Common myeloid progenitor, CD34-positive (primary cell): ENCODE measurements around the gene CHRNB1.

ENCODE experiments used
- CTCF ChIA-PET: fragments of 350-600 bp; sonication (Branson Sonifier 250); formaldehyde crosslinking; loops from one replicate; lab custom pipeline; 2021; ENCODE audit warnings: antibody characterized with exemption; lab: Charles Lee
- POLR2A ChIA-PET: fragments of 350-600 bp; sonication (Branson Sonifier 250); formaldehyde crosslinking; loops from one replicate; lab custom pipeline; 2021; ENCODE audit warnings: antibody characterized with exemption; lab: Charles Lee
- DNase-seq, 3 donors: peaks; one replicate each; pipeline versions ENCODE4 v3.0.0 to v3.0.0-alpha.2; 2013
- H3K27ac ChIP-seq, 2 experiments: 1 replicate in 1 of 2; 2 replicates in 1 of 2; pipeline ENCODE4 v1.7.0; 2013; ENCODE audit warnings: inconsistent platforms in 2 of 2, low read length in 2 of 2, mild to moderate bottlenecking in 2 of 2, low read depth in 1 of 2, moderate library complexity in 1 of 2; ENCODE audit not compliant: severe bottlenecking in 2 of 2, insufficient read depth in 1 of 2, poor library complexity in 1 of 2
- H3K27me3 ChIP-seq, 5 experiments: replicated peaks in 2 of 5; 1 replicate in 3 of 5; 2 replicates in 2 of 5; pipeline versions ENCODE4 v1.6.1 to v1.7.0; 2013; ENCODE audit warnings: low read length in 4 of 5, mild to moderate bottlenecking in 2 of 5, moderate library complexity in 2 of 5, inconsistent platforms in 1 of 5; ENCODE audit not compliant: insufficient read depth in 5 of 5, control insufficient read depth in 4 of 5
- H3K36me3 ChIP-seq, 4 experiments: 1 replicate in 2 of 4; 2 replicates in 2 of 4; pipeline versions ENCODE4 v1.6.1 to v1.7.0; 2013; ENCODE audit warnings: low read length in 3 of 4, control low read depth in 1 of 4, mild to moderate bottlenecking in 1 of 4; ENCODE audit not compliant: control insufficient read depth in 4 of 4, insufficient read depth in 4 of 4
- H3K4me1 ChIP-seq, 4 experiments: 1 replicate in 3 of 4; 2 replicates in 1 of 4; pipeline versions ENCODE4 v1.6.1 to v1.7.1; 2013; ENCODE audit warnings: low read length in 3 of 4, mild to moderate bottlenecking in 3 of 4, control low read depth in 1 of 4, inconsistent platforms in 1 of 4, moderate library complexity in 1 of 4; ENCODE audit not compliant: control insufficient read depth in 4 of 4, insufficient read depth in 4 of 4; ENCODE audit errors: control extremely low read depth in 1 of 4
- H3K4me3 ChIP-seq, 7 experiments: 1 replicate in 4 of 7; 2 replicates in 3 of 7; pipeline versions ENCODE4 v1.5.1 to v1.7.0; 2013; ENCODE audit warnings: mild to moderate bottlenecking in 7 of 7, low read length in 6 of 7, moderate library complexity in 6 of 7, inconsistent platforms in 2 of 7, low read depth in 2 of 7, control low read depth in 1 of 7; ENCODE audit not compliant: insufficient read depth in 4 of 7, control insufficient read depth in 1 of 7; ENCODE audit errors: extremely low read depth in 1 of 7
- H3K9me3 ChIP-seq, 5 experiments: 1 replicate in 4 of 5; 2 replicates in 1 of 5; pipeline versions ENCODE4 v1.6.1 to v1.7.1; 2013; ENCODE audit warnings: low read length in 4 of 5, mild to moderate bottlenecking in 2 of 5, inconsistent platforms in 1 of 5, low read depth in 1 of 5, moderate library complexity in 1 of 5; ENCODE audit not compliant: control insufficient read depth in 4 of 5, insufficient read depth in 2 of 5; ENCODE audit errors: control extremely low read depth in 1 of 5
- WGBS: methylation state at CpG from one replicate; pipeline ENCODE4 v1.1.5; 2013; ENCODE audit not compliant: insufficient coverage; 5-methylcytosine and 5-hydroxymethylcytosine counted together

Gene CHRNB1

GRCh38 chr17:7484919-7485377 is 40.1 kb downstream of the CHRNB1 start:
- Histone ChIP-seq H3K27me3 (no peaks in the 10 kb centered on the region), H3K4me1 (peaks cover 12 to 56% (median 42%) of the 10 kb centered on the region in 4 experiments), H3K9me3 (no peaks in the 10 kb centered on the region), H3K4me3 (peak overlapping the region; percentile 54 to 97 (median 80)), H3K36me3 (peaks cover 0 to 10% (median 2%) of the 10 kb centered on the region in 4 experiments), H3K27ac (peak overlapping the region in 1 of 2 experiments; percentile 100)
- DNase-seq = no peak
- ChIA-PET POLR2A (interaction anchor here (0.5 to 2.5 kb wide), 18 partner anchors 9 to 156 kb away, joined by 3 to 28 read pairs (median 6); partner anchors contain the start of genes CHRNB1, FGF11, PLSCR3 and TMEM102), CTCF (interaction anchor here (0.9 to 5.0 kb wide), 7 partner anchors 9 to 129 kb away, joined by 3 to 27 read pairs (median 4); partner anchors contain the start of gene TMEM102)
- 0% methylated on average over 10 of the region's 19 CpGs for WGBS

- CTCF ChIA-PET = interaction anchor here (0.9 to 5.0 kb wide), 5 partner anchors 11 to 74 kb away, joined by 5 to 27 read pairs (median 6); partner anchors contain the start of gene TMEM102
- Histone ChIP-seq H3K36me3 (peaks cover 0 to 15% (median 2%) of the 10 kb centered on the region in 4 experiments), H3K4me3 (peak overlapping the region in 5 of 7 experiments; percentile 12 to 88 (median 52)), H3K27me3 (no peaks in the 10 kb centered on the region), H3K27ac (peak overlapping the region in 1 of 2 experiments; percentile 65), H3K4me1 (peaks cover 12 to 48% (median 37%) of the 10 kb centered on the region in 4 experiments), H3K9me3 (no peaks in the 10 kb centered on the region)
- no peak for DNase-seq
- POLR2A ChIA-PET = interaction anchor here (0.6 to 1.2 kb wide), 4 partner anchors 15 to 74 kb away, joined by 3 read pairs; no protein-coding TSS in a partner anchor
- WGBS = 89% methylated on average over 1 of the region's 3 CpGs
These were observed 41.3 kb downstream of the CHRNB1 start for GRCh38 chr17:7486181-7486580.

- Histone ChIP-seq H3K36me3 (peaks cover 4 to 35% (median 13%) of the 10 kb centered on the region in 4 experiments), H3K9me3 (no peaks in the 10 kb centered on the region), H3K4me3 (no peak overlapping the region), H3K27me3 (no peaks in the 10 kb centered on the region), H3K4me1 (peaks cover 10 to 30% (median 20%) of the 10 kb centered on the region in 4 experiments), H3K27ac (no peak overlapping the region)
- CTCF ChIA-PET = interaction anchor here (0.7 to 1.5 kb wide), 3 partner anchors 14 to 310 kb away, joined by 3 to 5 read pairs (median 3); no protein-coding TSS in a partner anchor
- DNase-seq = no peak
- 84% methylated on average over 8 of the region's 8 CpGs for WGBS
- POLR2A ChIA-PET = no interaction called here
These were observed 45.3 kb downstream of the CHRNB1 start for GRCh38 chr17:7490144-7490543.

- Histone ChIP-seq H3K4me3 (no peak overlapping the region), H3K9me3 (no peaks in the 10 kb centered on the region), H3K4me1 (peaks cover 0 to 18% (median 9%) of the 10 kb centered on the region in 4 experiments), H3K27ac (peak overlapping the region in 1 of 2 experiments; percentile 19), H3K27me3 (no peaks in the 10 kb centered on the region), H3K36me3 (peaks cover 4 to 50% (median 25%) of the 10 kb centered on the region in 4 experiments)
- CTCF ChIA-PET = interaction anchor here (0.8 to 1.9 kb wide), 4 partner anchors 24 to 69 kb away, joined by 3 to 7 read pairs (median 3); no protein-coding TSS in a partner anchor
- WGBS = no CpG with 5 or more reads among the region's 1 CpG
- POLR2A ChIA-PET = no interaction called here
- DNase-seq = no peak
These were observed 46.7 kb downstream of the CHRNB1 start for GRCh38 chr17:7491583-7491982.

- no peak for DNase-seq
- Histone ChIP-seq H3K36me3 (peaks cover 13 to 65% (median 45%) of the 10 kb centered on the region in 4 experiments), H3K9me3 (no peaks in the 10 kb centered on the region), H3K4me1 (peaks cover 0 to 2% (median under 1%) of the 10 kb centered on the region in 4 experiments), H3K27me3 (no peaks in the 10 kb centered on the region), H3K4me3 (no peak overlapping the region), H3K27ac (no peak overlapping the region)
- WGBS = 100% methylated on average over 2 of the region's 3 CpGs
- ChIA-PET CTCF (interaction anchor here (1.0 to 2.5 kb wide), 6 partner anchors 9 to 58 kb away, joined by 3 to 10 read pairs (median 5); partner anchors contain the start of gene TMEM102), POLR2A (interaction anchor here (1.4 kb wide), 1 partner anchor 9 kb away, joined by 3 read pairs; no protein-coding TSS in a partner anchor)
These were observed 49.1 kb downstream of the CHRNB1 start for GRCh38 chr17:7493941-7494340.

GRCh38 chr17:7495906-7496434 is 51.1 kb downstream of the CHRNB1 start:
- Histone ChIP-seq H3K4me3 (no peak overlapping the region), H3K36me3 (peaks cover 16 to 74% (median 61%) of the 10 kb centered on the region in 4 experiments), H3K9me3 (no peaks in the 10 kb centered on the region), H3K27ac (no peak overlapping the region), H3K4me1 (no peaks in the 10 kb centered on the region), H3K27me3 (no peaks in the 10 kb centered on the region)
- ChIA-PET POLR2A (interaction anchor here (0.5 to 1.1 kb wide), 2 partner anchors 12 to 92 kb away, joined by 3 read pairs; partner anchors contain the start of gene TMEM256), CTCF (interaction anchor here (1.1 to 2.5 kb wide), 6 partner anchors 12 to 141 kb away, joined by 3 to 10 read pairs (median 5); partner anchors contain the start of genes TMEM102 and TMEM95)
- 92% methylated on average over 6 of the region's 12 CpGs for WGBS
- DNase-seq = no peak
